Measurements from ENCODE around the gene CAB39. TPM values are rescaled to one million over a fixed set of nuclear protein-coding genes. Genes with fewer than 3 reads are reported as not detected.

Gene CAB39
- total and polyA plus RNA-seq, 2 donors from 2014 or later: 39.1 to 77.6 TPM

DNA sequence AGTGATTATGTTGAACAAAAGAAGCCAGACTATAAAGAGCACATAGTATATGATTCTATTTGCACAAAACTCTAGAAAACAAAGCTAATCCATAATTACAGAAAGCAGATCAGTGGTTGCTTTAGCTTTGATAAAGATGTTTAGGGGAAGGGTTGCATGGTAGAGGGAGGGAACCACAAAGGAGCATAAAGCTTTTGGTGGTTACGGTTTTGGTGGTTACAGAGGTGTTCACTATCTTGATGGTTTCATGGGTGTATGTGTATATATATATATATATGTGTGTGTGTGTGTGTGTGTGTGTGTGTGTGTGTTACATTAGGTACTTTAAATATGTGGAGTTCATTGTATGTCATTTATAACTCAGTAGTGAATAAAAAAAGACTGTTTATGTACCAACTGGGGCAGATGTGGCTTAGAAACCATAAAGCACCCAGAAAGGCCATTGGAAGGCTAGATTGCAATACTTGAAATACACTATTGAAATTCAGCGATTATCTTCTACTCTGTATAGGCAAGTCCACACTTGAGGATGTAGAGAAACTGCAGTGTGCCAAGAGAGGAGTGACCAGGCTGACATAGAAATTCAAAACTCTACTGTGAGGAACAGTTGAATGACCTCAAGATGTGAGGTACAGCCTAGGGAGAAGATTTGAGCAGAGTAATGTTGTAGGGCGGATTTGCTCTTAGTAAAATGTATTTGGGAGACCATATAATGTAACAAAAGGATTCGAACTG is 60.6 kb downstream of the CAB39 start:
- Histone ChIP-seq H3K27me3 (ENCODE audit: control insufficient read depth, insufficient read depth, low read length) (no peaks in the 10 kb centered on the region), H3K36me3 (ENCODE audit: control insufficient read depth in 2 of 3, insufficient read depth in 3 of 3, low read length in 3 of 3) (no peaks in the 10 kb centered on the region), H3K27ac (ENCODE audit: low read depth in 2 of 2, low read length in 2 of 2) (no peak overlapping the region), H3K4me3 (ENCODE audit: low read length in 3 of 3) (no peak overlapping the region), H3K9ac (ENCODE audit: low read length in 3 of 3) (no peak overlapping the region), H3K4me1 (ENCODE audit: control insufficient read depth in 2 of 3, insufficient read depth in 2 of 3, low read depth in 1 of 3, low read length in 3 of 3) (peaks cover 0 to 5% (median 2%) of the 10 kb centered on the region in 3 donors), H3K9me3 (ENCODE audit: control insufficient read depth in 2 of 3, insufficient read depth in 1 of 3, low read length in 3 of 3) (no peaks in the 10 kb centered on the region)
- TF ChIP-seq CTCF (IDR thresholded peaks at IDR 0.05; ENCODE audit: borderline replicate concordance, extremely low read depth, insufficient read depth): no peak
- FAIRE-seq (no peak), DNase-seq (no peak)
- intact Hi-C loops (cut with DNase I): no loop called here

DNA sequence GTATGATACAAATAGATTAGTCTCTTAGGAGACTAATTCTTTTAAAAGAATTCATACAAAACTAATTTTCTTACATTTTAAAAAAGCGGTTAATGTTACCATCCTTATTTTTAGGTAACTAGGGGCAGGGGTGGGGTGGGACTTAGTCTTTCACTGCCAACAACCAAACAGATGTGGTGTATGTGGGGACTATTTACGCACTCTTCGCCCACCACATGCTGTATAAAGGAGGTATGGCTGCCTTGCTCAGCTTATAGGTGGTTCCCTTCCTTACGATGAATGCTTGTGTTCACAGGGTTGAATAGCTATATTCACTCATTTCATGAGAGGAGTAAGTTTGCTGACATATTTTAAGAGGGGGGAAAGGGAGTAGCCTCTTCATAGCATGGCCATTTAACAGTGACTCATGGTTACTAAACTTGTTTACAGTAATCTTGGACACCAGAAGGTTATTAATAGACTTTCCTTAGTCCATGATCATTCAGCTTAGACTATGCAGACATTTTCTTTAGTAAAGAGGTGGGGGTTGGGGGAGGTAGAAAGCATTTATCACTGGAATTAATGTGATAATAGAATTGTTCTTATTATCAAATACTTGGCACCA is 61.8 kb downstream of the CAB39 start:
- TF ChIP-seq CTCF (IDR thresholded peaks at IDR 0.05; ENCODE audit: borderline replicate concordance, extremely low read depth, insufficient read depth): no peak
- peak overlapping the region in 1 of 2 donors; percentile 34 for H3K27ac ChIP-seq (ENCODE audit: low read depth in 2 of 2, low read length in 2 of 2)
- H3K27me3 ChIP-seq (ENCODE audit: control insufficient read depth, insufficient read depth, low read length): no peaks in the 10 kb centered on the region
- no peak overlapping the region for H3K9ac ChIP-seq (ENCODE audit: low read length in 3 of 3)
- intact Hi-C loops (cut with DNase I): no loop called here
- DNase-seq (no peak), FAIRE-seq (no peak)
- H3K4me1 ChIP-seq (ENCODE audit: control insufficient read depth in 2 of 3, insufficient read depth in 2 of 3, low read depth in 1 of 3, low read length in 3 of 3): peaks cover 0 to 9% (median 8%) of the 10 kb centered on the region in 3 donors
- no peak overlapping the region for H3K4me3 ChIP-seq (ENCODE audit: low read length in 3 of 3)
- no peaks in the 10 kb centered on the region for H3K9me3 ChIP-seq (ENCODE audit: control insufficient read depth in 2 of 3, insufficient read depth in 1 of 3, low read length in 3 of 3)
- H3K36me3 ChIP-seq (ENCODE audit: control insufficient read depth in 2 of 3, insufficient read depth in 3 of 3, low read length in 3 of 3): no peaks in the 10 kb centered on the region

DNA sequence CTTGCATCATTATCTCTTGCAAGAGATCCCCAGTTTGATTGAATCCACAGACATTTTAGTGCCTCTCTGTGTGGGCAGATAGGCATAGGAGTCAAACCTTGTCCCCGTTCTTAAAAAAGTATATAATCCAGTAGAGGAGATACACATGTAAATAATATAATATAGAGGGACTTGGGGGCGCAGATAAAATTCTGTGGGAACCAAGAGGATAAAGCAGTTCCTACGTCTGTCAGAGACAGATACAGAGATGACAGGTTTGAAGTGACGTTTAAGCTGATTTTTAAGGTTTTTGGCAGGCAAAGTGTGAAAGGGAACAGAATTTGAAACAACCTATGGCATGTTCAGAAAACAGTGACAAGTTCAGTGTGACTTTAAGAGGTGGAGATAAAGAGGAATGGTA is 63.1 kb downstream of the CAB39 start:
- intact Hi-C loops (cut with DNase I): no loop called here
- Histone ChIP-seq H3K27ac (ENCODE audit: low read depth in 2 of 2, low read length in 2 of 2) (no peak overlapping the region), H3K27me3 (ENCODE audit: control insufficient read depth, insufficient read depth, low read length) (no peaks in the 10 kb centered on the region), H3K4me1 (ENCODE audit: control insufficient read depth in 2 of 3, insufficient read depth in 2 of 3, low read depth in 1 of 3, low read length in 3 of 3) (peaks cover 0 to 12% (median 8%) of the 10 kb centered on the region in 3 donors), H3K4me3 (ENCODE audit: low read length in 3 of 3) (no peak overlapping the region), H3K9ac (ENCODE audit: low read length in 3 of 3) (no peak overlapping the region), H3K9me3 (ENCODE audit: control insufficient read depth in 2 of 3, insufficient read depth in 1 of 3, low read length in 3 of 3) (no peaks in the 10 kb centered on the region), H3K36me3 (ENCODE audit: control insufficient read depth in 2 of 3, insufficient read depth in 3 of 3, low read length in 3 of 3) (no peaks in the 10 kb centered on the region)
- DNase-seq (no peak), FAIRE-seq (no peak)
- no peak for TF ChIP-seq CTCF (IDR thresholded peaks at IDR 0.05; ENCODE audit: borderline replicate concordance, extremely low read depth, insufficient read depth)

Data from kidney (tissue), 14 donors.